Measurements from ENCODE around the gene RAD51B.

DNA sequence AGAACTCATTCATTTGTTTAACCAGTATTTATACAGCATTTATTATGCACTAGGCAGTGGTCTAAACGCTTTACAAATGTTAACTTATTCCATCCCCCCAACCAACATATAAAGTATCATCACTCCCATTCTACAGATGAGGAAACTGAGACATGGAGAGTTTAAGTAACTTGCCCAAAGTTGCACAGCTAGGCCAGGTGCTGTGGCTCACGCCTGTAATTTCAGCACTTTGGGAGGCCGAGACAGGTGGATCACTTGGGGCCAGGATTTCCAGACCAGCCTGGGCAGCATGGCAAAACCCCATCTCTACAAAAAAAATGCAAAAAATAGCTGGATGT lies 935.4 kb downstream of the RAD51B start:
- TF ChIP-seq CTCF (IDR thresholded peaks at IDR 0.05) (no peak), POLR2A (IDR thresholded peaks at IDR 0.05) (no peak)

All from ovary (tissue), 3 donors.